ENCODE results near the gene AQR.
"Not testable (repeated sequence)": the region's sequence is repeated elsewhere in the genome, so short reads cannot be mapped to it uniquely, and the experiment has no call there.

AQR gene

GRCh38 chr15:34941831-34942230 is 27.7 kb downstream of the AQR start:
- Histone ChIP-seq H3K36me3 (ENCODE audit: control insufficient read depth in 1 of 2, insufficient read depth in 2 of 2, low read length in 2 of 2) (peaks cover 16% of the 10 kb centered on the region in 2 experiments), H4K91ac (ENCODE audit: low read depth, low read length) (no peak overlapping the region), H2AFZ (ENCODE audit: insufficient read depth, low read length, poor library complexity) (no peak overlapping the region), H3K9me3 (ENCODE audit: insufficient read depth, low read depth, low read length) (no peaks in the 10 kb centered on the region), H3K14ac (ENCODE audit: low read length) (no peak overlapping the region), H4K8ac (ENCODE audit: low read depth, low read length) (no peak overlapping the region), H3K4me3 (ENCODE audit: low read depth, low read length) (no peak overlapping the region), H3K4ac (ENCODE audit: low read depth, low read length) (no peak overlapping the region), H3K9ac (ENCODE audit: low read length) (no peak overlapping the region), H4K12ac (ENCODE audit: low read depth, low read length) (no peak overlapping the region), H2BK12ac (ENCODE audit: low read length) (no peak overlapping the region), H2BK120ac (ENCODE audit: insufficient read depth, low read length, poor library complexity) (no peak overlapping the region), H3K79me1 (ENCODE audit: low read length) (no peaks in the 10 kb centered on the region), H3K27ac (ENCODE audit: low read depth, low read length) (no peak overlapping the region), H2BK5ac (ENCODE audit: low read depth, low read length, poor library complexity) (no peak overlapping the region), H3K79me2 (ENCODE audit: control insufficient read depth, insufficient read depth, low read length, poor library complexity) (no peaks in the 10 kb centered on the region), H3K18ac (ENCODE audit: low read length) (no peak overlapping the region), H2AK5ac (ENCODE audit: low read length) (no peak overlapping the region), H3K4me2 (ENCODE audit: low read length) (no peak overlapping the region), H3K4me1 (ENCODE audit: control insufficient read depth in 1 of 2, insufficient read depth in 2 of 2, low read length in 2 of 2) (no peaks in the 10 kb centered on the region), H3K23ac (ENCODE audit: low read length) (no peak overlapping the region), H3K27me3 (ENCODE audit: insufficient read depth, low read length) (no peaks in the 10 kb centered on the region)
- WGBS (ENCODE audit: extremely low coverage, insufficient coverage, insufficient read length) = no CpG with 5 or more reads among the region's 3 CpGs
- DNase-seq = no peak

- Histone ChIP-seq H3K4me3 (ENCODE audit: low read depth, low read length) (no peak overlapping the region), H3K27ac (ENCODE audit: low read depth, low read length) (no peak overlapping the region), H3K4me1 (ENCODE audit: control insufficient read depth in 1 of 2, insufficient read depth in 2 of 2, low read length in 2 of 2) (no peaks in the 10 kb centered on the region), H2AFZ (ENCODE audit: insufficient read depth, low read length, poor library complexity) (no peak overlapping the region), H4K8ac (ENCODE audit: low read depth, low read length) (no peak overlapping the region), H3K4me2 (ENCODE audit: low read length) (no peak overlapping the region), H4K12ac (ENCODE audit: low read depth, low read length) (no peak overlapping the region), H3K36me3 (ENCODE audit: control insufficient read depth in 1 of 2, insufficient read depth in 2 of 2, low read length in 2 of 2) (peaks cover 16% of the 10 kb centered on the region in 2 experiments), H3K79me1 (ENCODE audit: low read length) (no peaks in the 10 kb centered on the region), H3K4ac (ENCODE audit: low read depth, low read length) (no peak overlapping the region), H2BK5ac (ENCODE audit: low read depth, low read length, poor library complexity) (no peak overlapping the region), H3K14ac (ENCODE audit: low read length) (no peak overlapping the region), H2AK5ac (ENCODE audit: low read length) (no peak overlapping the region), H3K27me3 (ENCODE audit: insufficient read depth, low read length) (no peaks in the 10 kb centered on the region), H3K9me3 (ENCODE audit: insufficient read depth, low read depth, low read length) (no peaks in the 10 kb centered on the region), H3K79me2 (ENCODE audit: control insufficient read depth, insufficient read depth, low read length, poor library complexity) (no peaks in the 10 kb centered on the region), H4K91ac (ENCODE audit: low read depth, low read length) (no peak overlapping the region), H2BK12ac (ENCODE audit: low read length) (no peak overlapping the region), H2BK120ac (ENCODE audit: insufficient read depth, low read length, poor library complexity) (no peak overlapping the region), H3K18ac (ENCODE audit: low read length) (no peak overlapping the region), H3K9ac (ENCODE audit: low read length) (no peak overlapping the region), H3K23ac (ENCODE audit: low read length) (no peak overlapping the region)
- no CpG with 5 or more reads among the region's 2 CpGs for WGBS (ENCODE audit: extremely low coverage, insufficient coverage, insufficient read length)
- DNase-seq = no peak
Observed at GRCh38 chr15:34941185-34941698, 28.3 kb downstream of the AQR start.

- no peak for DNase-seq
- H3K36me3 ChIP-seq (ENCODE audit: control insufficient read depth in 1 of 2, insufficient read depth in 2 of 2, low read length in 2 of 2) = peaks cover 19 to 21% of the 10 kb centered on the region in 2 experiments
- no peak overlapping the region for H4K12ac ChIP-seq (ENCODE audit: low read depth, low read length)
- no peak overlapping the region for H3K4ac ChIP-seq (ENCODE audit: low read depth, low read length)
- WGBS (ENCODE audit: extremely low coverage, insufficient coverage, insufficient read length) = no CpG with 5 or more reads among the region's 3 CpGs
- H2BK12ac ChIP-seq (ENCODE audit: low read length) = no peak overlapping the region
- H4K8ac ChIP-seq (ENCODE audit: low read depth, low read length) = no peak overlapping the region
- no peak overlapping the region for H3K14ac ChIP-seq (ENCODE audit: low read length)
- no peaks in the 10 kb centered on the region for H3K79me2 ChIP-seq (ENCODE audit: control insufficient read depth, insufficient read depth, low read length, poor library complexity)
- H3K9me3 ChIP-seq (ENCODE audit: insufficient read depth, low read depth, low read length) = no peaks in the 10 kb centered on the region
- H3K9ac ChIP-seq (ENCODE audit: low read length) = no peak overlapping the region
- no peak overlapping the region for H3K23ac ChIP-seq (ENCODE audit: low read length)
- no peak overlapping the region for H2AFZ ChIP-seq (ENCODE audit: insufficient read depth, low read length, poor library complexity)
- no peak overlapping the region for H3K4me2 ChIP-seq (ENCODE audit: low read length)
- H3K27me3 ChIP-seq (ENCODE audit: insufficient read depth, low read length) = no peaks in the 10 kb centered on the region
- no peak overlapping the region for H2BK5ac ChIP-seq (ENCODE audit: low read depth, low read length, poor library complexity)
- H4K91ac ChIP-seq (ENCODE audit: low read depth, low read length) = no peak overlapping the region
- no peak overlapping the region for H3K4me3 ChIP-seq (ENCODE audit: low read depth, low read length)
- H2AK5ac ChIP-seq (ENCODE audit: low read length) = no peak overlapping the region
- H3K79me1 ChIP-seq (ENCODE audit: low read length) = no peaks in the 10 kb centered on the region
- no peak overlapping the region for H2BK120ac ChIP-seq (ENCODE audit: insufficient read depth, low read length, poor library complexity)
- H3K4me1 ChIP-seq (ENCODE audit: control insufficient read depth in 1 of 2, insufficient read depth in 2 of 2, low read length in 2 of 2) = no peaks in the 10 kb centered on the region
- H3K27ac ChIP-seq (ENCODE audit: low read depth, low read length) = no peak overlapping the region
- no peak overlapping the region for H3K18ac ChIP-seq (ENCODE audit: low read length)
Observed at GRCh38 chr15:34933432-34933975, 36.0 kb downstream of the AQR start.

DNA sequence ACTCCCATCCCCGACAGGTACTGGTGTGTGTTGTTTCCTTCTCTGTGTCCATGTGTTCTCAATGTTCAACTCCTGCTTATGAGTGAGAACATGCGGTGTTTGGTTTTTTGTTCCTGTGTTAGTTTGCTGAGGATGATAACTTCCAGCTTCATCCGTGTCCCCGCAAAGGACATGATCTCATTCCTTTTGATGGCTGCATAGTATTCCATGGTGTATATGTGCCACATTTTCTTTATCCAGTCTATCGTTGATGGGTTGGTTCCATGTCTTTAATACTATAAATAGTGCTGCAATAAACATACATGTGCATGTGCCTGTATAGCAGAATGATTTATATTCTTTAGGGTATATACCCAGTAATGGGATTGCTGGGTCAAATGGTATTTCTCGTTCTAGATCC is 41.2 kb downstream of the AQR start:
- not testable (repeated sequence) for H2BK120ac ChIP-seq (ENCODE audit: insufficient read depth, low read length, poor library complexity); H3K23ac ChIP-seq (ENCODE audit: low read length); H4K12ac ChIP-seq (ENCODE audit: low read depth, low read length); H3K27me3 ChIP-seq (ENCODE audit: insufficient read depth, low read length); H2AK5ac ChIP-seq (ENCODE audit: low read length); H3K4me2 ChIP-seq (ENCODE audit: low read length); H2BK5ac ChIP-seq (ENCODE audit: low read depth, low read length, poor library complexity); H3K9me3 ChIP-seq (ENCODE audit: insufficient read depth, low read depth, low read length); H3K9ac ChIP-seq (ENCODE audit: low read length); H3K27ac ChIP-seq (ENCODE audit: low read depth, low read length); H4K8ac ChIP-seq (ENCODE audit: low read depth, low read length); H2BK12ac ChIP-seq (ENCODE audit: low read length); H3K4me1 ChIP-seq (ENCODE audit: control insufficient read depth in 1 of 2, insufficient read depth in 2 of 2, low read length in 2 of 2); H4K91ac ChIP-seq (ENCODE audit: low read depth, low read length); H3K79me2 ChIP-seq (ENCODE audit: control insufficient read depth, insufficient read depth, low read length, poor library complexity); H3K4me3 ChIP-seq (ENCODE audit: low read depth, low read length); H2AFZ ChIP-seq (ENCODE audit: insufficient read depth, low read length, poor library complexity); H3K79me1 ChIP-seq (ENCODE audit: low read length); H3K4ac ChIP-seq (ENCODE audit: low read depth, low read length); DNase-seq; H3K18ac ChIP-seq (ENCODE audit: low read length); H3K14ac ChIP-seq (ENCODE audit: low read length)
- H3K36me3 ChIP-seq (ENCODE audit: control insufficient read depth in 1 of 2, insufficient read depth in 2 of 2, low read length in 2 of 2) = peaks cover 10 to 20% of the 10 kb centered on the region in 2 experiments
- WGBS (ENCODE audit: extremely low coverage, insufficient coverage, insufficient read length) = no CpG with 5 or more reads among the region's 6 CpGs

All from trophoblast cell (in vitro differentiated cells and primary cell).